RWPE1 (cell line): Measurements from ENCODE around the gene SALL4.
"Not testable (repeated sequence)": the region's sequence is repeated elsewhere in the genome, so short reads cannot be mapped to it uniquely, and the experiment has no call there.

Source experiments
- CTCF ChIA-PET: fragments of 350-600 bp; sonication (Branson Sonifier 250); formaldehyde crosslinking; extraction: SDS; loops from one replicate; lab custom pipeline; 2021; lab: Yijun Ruan, JAX
- POLR2A ChIA-PET: fragments of 400-600 bp; formaldehyde crosslinking; extraction: SDS; loops from one replicate; lab custom pipeline; 2020; ENCODE audit warnings: antibody characterized with exemption; ENCODE audit not compliant: low non-redundant PET; lab: Yijun Ruan, JAX
- DNase-seq: peaks from one replicate; pipeline ENCODE4 v3.0.0; 2012; ENCODE audit warnings: low spot score
- H3K27ac ChIP-seq: fragments of 450-650 bp; 2 replicates; pipeline ENCODE4 v1.5.1; 2017
- TF ChIP-seq, protein P1 (sequence below): fragments of 450-650 bp; conservative IDR thresholded peaks from 2 replicates; pipeline ENCODE4 v1.5.1; 2017; ENCODE audit warnings: low read depth, mild to moderate bottlenecking

SALL4 gene

DNA sequence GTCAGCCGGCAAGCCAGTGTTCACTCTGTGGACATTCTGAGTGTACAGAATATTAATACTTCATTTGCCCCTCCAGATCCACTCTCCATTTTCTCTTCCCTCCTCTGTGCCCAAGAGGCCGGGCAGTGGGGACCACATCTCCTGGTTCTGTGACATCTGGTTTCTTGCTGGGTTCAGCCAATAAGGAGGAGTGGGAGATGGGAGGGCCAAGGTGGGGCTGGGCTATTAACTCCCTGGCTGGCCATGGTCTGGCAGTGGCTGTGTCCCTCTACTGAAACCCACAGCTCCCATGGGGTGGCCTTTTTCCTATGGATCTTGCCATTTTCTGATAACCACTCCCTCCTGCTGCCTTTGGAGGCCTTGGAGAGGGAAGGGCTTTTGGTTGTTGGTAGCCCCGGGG is 30.0 kb upstream of the SALL4 start:
- TF ChIP-seq, protein P1, sequence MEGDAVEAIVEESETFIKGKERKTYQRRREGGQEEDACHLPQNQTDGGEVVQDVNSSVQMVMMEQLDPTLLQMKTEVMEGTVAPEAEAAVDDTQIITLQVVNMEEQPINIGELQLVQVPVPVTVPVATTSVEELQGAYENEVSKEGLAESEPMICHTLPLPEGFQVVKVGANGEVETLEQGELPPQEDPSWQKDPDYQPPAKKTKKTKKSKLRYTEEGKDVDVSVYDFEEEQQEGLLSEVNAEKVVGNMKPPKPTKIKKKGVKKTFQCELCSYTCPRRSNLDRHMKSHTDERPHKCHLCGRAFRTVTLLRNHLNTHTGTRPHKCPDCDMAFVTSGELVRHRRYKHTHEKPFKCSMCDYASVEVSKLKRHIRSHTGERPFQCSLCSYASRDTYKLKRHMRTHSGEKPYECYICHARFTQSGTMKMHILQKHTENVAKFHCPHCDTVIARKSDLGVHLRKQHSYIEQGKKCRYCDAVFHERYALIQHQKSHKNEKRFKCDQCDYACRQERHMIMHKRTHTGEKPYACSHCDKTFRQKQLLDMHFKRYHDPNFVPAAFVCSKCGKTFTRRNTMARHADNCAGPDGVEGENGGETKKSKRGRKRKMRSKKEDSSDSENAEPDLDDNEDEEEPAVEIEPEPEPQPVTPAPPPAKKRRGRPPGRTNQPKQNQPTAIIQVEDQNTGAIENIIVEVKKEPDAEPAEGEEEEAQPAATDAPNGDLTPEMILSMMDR, result no peak
- no peak overlapping the region for H3K27ac ChIP-seq
- DNase-seq, result no peak
- ChIA-PET CTCF (interaction anchor here (0.7 kb wide), 1 partner anchor 235 kb away, joined by 3 read pairs; no protein-coding TSS in a partner anchor), POLR2A (no interaction called here)

DNA sequence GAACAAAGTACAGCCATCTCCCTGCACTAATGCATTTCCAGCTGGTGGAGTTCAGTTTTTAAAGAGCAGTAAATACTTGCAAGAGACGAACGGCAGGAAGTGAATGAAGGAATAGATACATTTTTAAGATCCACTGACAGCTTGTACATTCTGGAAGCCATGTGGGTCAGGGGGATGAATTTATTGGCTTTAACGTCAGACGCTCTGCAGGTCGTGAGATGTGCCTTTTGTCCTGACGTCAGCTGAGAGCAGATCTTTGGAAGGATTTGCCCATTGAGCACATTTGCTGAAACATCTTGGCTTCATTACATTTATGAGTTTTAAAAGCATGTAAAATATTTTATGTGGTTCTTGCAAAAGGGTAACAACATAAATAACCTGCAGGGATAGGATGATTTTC is 29.5 kb upstream of the SALL4 start:
- TF ChIP-seq, protein P1, result no peak
- POLR2A ChIA-PET, result no interaction called here
- CTCF ChIA-PET, result interaction anchor here (0.7 kb wide), 1 partner anchor 235 kb away, joined by 3 read pairs; no protein-coding TSS in a partner anchor
- H3K27ac ChIP-seq, result no peak overlapping the region
- DNase-seq, result no peak

DNA sequence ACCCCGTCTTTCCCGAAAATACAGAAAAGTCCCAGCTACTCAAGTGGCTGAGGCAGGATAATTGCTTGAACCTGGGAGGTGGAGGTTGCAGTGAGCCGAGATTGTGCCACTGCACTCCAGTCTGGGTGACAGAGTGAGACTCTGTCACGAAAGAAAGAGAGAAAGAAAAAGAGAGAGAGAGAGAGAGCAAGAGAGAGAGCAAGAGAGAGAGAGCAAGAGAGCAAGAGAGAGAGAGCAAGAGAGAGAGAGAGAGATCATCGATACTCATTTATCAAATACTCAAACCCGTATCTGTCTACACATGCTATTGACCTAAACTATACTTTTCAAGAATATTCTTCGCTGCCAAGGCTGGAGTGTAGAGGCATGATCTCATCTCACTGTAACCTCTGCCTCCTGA is 28.2 kb upstream of the SALL4 start:
- H3K27ac ChIP-seq, result no peak overlapping the region
- no peak for DNase-seq
- TF ChIP-seq, protein P1, result no peak
- ChIA-PET CTCF (interaction anchor here (0.6 kb wide), 1 partner anchor 29 kb away, joined by 3 read pairs; no protein-coding TSS in a partner anchor), POLR2A (no interaction called here)

DNA sequence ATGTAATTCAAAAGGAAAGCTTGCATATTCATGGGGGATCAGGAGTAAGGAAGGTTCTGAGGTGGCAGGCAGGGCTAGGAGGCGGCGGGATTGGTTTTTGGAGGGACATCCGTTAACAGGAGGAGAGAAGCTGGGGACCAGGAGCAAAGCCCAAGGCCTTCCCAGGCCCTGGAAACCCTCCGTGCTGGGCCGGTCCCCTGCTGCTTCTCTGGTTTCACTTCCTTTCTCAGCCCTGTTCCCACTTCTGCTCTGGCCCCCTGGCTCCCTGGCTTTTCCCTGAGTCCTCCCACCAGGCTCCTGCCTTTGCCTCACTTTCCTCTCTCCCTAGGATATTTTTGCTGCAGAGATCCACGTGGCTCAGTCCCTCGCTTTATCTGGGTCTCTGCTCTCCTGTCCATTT is 26.4 kb upstream of the SALL4 start:
- DNase-seq, result no peak
- TF ChIP-seq, protein P1, result no peak
- ChIA-PET CTCF (interaction anchor here (0.7 kb wide), 1 partner anchor 138 kb away, joined by 3 read pairs; no protein-coding TSS in a partner anchor), POLR2A (no interaction called here)
- no peak overlapping the region for H3K27ac ChIP-seq

DNA sequence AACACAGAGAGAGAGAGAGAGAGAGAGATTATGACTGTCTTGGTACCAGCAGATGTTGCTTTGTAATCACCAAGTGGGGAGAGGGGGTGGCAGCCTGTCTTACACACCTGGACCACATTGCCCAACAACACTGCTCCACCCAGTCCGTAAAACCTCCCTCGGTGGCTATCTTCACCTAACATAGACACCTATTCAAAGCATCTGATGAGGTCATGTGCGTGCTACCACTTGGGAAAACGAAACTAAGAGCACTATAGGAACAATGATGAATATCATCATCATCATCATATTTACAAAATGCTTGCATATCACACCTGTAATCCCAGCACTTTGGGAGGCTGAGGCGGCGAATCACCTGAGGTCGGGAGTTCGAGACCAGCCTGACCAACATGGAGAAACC is 24.1 kb upstream of the SALL4 start:
- POLR2A ChIA-PET, result no interaction called here
- no peak for DNase-seq
- TF ChIP-seq, protein P1, result no peak
- H3K27ac ChIP-seq, result no peak overlapping the region
- CTCF ChIA-PET, result interaction anchor here (0.9 kb wide), 1 partner anchor 26 kb away, joined by 3 read pairs; no protein-coding TSS in a partner anchor

DNA sequence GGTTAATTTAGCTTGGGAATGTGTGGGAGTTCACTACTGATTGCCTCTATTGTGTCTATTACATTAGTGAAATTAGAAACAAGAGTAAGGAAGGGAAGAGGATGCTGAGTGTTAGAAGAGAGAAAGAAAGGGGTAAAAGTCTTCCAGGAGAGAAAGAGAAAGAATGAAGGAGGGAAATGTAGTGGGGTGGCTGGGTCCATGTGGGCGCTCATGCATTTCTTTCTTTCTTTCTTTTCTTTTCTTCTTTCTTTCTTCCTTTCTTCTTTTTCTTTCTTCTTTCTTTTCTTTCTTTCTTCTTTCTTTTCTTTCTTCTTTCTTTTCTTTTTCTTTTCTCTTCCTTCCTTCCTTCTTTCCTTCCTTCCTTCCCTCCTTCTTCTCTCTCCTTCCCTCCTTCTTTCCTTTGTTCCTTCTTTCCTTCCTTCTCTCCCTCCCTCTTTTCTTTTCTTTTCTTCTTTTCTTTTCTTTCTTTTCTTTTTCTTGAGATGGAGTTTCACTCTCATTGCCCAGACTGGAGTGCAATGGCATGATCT is 16.2 kb upstream of the SALL4 start:
- CTCF ChIA-PET, result interaction anchor here (0.6 to 0.7 kb wide), 2 partner anchors 18 to 1759 kb away, joined by 3 read pairs; no protein-coding TSS in a partner anchor

DNA sequence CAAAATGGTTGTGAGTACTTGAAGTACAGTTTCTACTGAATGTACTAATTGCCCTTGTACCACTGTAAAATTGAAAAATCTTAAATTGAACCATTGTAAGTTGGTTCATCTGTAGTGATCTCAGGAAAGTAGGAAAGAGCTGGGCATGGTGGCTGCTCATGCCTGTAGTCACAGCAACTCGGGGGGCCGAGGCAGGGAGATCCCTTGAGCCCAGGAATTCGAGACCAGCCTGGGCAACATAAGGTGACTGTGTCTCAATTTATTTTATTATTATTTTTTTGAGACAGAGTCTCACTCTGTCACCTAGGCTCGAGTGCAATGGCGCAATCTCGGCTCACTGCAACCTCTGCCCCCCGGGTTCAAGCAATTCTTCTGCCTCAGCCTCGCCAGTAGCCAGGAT is 14.5 kb upstream of the SALL4 start:
- CTCF ChIA-PET, result interaction anchor here (0.6 kb wide), 2 partner anchors 93 to 149 kb away, joined by 4 to 8 read pairs; no protein-coding TSS in a partner anchor
- POLR2A ChIA-PET, H3K27ac ChIP-seq, DNase-seq: not testable (repeated sequence)

More for the DNA sequence above, 16.2 kb upstream of the SALL4 start:
- H3K27ac ChIP-seq, result no peak overlapping the region
- no peak for DNase-seq
- TF ChIP-seq, protein P1, result no peak
- POLR2A ChIA-PET, result no interaction called here
